Bronchus fibroblast of lung (primary cell): ENCODE results near the gene ZNF174. TPM values are rescaled to one million over a fixed set of nuclear protein-coding genes. Genes with fewer than 3 reads are reported as not detected.

ENCODE experiments used
- total RNA-seq: library from RNA; depleted of rRNA; stranded (reverse); fragments of >200 nt; gene quantifications from 2 replicates; pipeline ENCODE4 v1.2.3, GENCODE V29; 2015

Gene ZNF174
- 7.6 and 8.9 TPM in 2 replicates for total RNA-seq

GRCh38 chr16:3400779-3401688 lies at the start of gene ZNF174, which contains the start of gene ZSCAN32:
Gene ZNF174, plus strand, starts transcription at chr16:3401215. Its CDS starts 790 bp downstream, at chr16:3402005.
Gene ZSCAN32, minus strand, starts transcription at chr16:3401004. Its CDS starts 3,447 bp downstream, at chr16:3397557.

DNA sequence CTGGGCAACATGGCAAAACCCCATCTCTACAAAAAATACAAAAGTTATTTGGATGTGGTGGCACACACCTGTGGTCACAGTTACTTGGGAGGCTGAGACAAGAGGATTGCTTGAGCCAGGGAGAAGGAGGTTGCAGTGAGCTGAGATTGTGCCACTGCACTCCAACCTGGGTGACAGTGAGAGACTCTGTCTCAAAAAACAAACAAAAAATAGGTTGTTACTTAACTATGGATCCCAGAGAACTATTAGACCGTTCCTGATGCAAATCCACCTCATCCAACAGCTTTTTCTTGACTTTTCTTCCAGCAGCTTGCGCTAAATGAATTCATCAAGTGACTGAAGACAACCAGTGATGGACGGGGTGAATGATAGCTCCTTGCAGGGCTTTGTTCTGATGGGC lies 45.4 kb upstream of the ZNF174 start, which contains the start of gene OR2C1:
Gene OR2C1 (plus strand): TSS at position 301 of the 400 bp plus-strand sequence. CDS start 52 bp downstream, at position 353.

DNA sequence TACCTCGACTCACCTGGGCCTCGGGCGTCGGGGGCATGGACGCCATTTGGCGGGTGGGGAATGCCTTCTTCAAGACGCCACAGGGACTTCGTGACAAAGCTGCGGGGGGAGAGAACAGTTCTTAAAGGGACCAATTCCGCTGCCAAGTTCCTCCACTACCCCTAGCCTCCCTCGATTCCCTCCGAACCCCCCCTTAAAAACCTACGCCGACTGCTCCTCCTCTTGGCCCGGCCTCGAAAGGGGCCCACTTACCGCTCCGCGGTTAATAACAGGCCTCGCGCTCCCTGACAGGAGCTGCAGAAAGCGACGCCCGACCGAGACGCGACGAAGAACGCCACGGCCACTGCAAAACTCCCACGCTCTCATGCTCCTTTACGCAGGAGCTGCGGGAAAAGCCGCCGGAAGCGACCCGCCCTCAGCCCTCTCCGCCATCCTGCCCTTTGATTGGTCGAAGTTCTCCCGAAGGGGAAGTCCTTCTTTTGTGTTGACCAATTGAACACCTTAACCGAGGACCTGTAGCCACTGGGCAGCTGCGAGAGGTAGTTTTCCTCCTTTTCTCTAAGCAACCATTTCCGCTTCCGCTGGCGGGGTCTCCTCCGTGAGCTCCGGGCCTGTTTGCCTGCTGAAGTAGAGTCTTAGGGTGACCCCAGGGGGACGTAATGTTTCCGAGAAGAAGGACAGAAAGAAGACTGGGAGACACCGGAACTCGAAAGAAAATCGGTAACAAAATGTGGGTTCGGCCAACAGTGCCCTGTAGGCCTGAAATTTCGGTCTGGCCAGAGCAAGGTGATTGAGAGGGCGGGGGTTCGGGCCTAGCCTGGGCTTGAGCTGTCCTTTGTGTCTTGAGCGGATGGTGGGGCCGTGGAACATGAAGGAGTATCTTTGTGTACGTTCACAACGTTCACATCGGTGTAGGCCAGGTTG lies 42.4 kb downstream of the ZNF174 start, which contains the start of the genes NAA60 and ZNF597:
Gene NAA60 (plus strand): TSS at position 573 of the 924 bp plus-strand sequence. CDS start 32,548 bp downstream, outside the sequence.
Gene ZNF597 (minus strand): TSS at position 397 of the 924 bp plus-strand sequence. CDS start 351 bp downstream, at position 46.

Other genes starting within 250 kb of the ZNF174 start
- not detected in 2 replicates for gene OR1F1, start 213.0 kb upstream of the ZNF174 start, total RNA-seq
- gene ZNF200, start 166.1 kb upstream of the ZNF174 start, total RNA-seq, result 3.4 and 4.0 TPM in 2 replicates
- not detected in 2 replicates for gene MEFV, start 144.6 kb upstream of the ZNF174 start, total RNA-seq
- gene ZNF263, start 117.7 kb upstream of the ZNF174 start, total RNA-seq, result 18.3 and 19.7 TPM in 2 replicates
- gene TIGD7, start 95.8 kb upstream of the ZNF174 start, total RNA-seq, result 2.5 and 2.7 TPM in 2 replicates
- 11.6 and 12.5 TPM in 2 replicates for gene ZNF75A, start 95.7 kb upstream of the ZNF174 start, total RNA-seq
- gene OR2C1, start 45.3 kb upstream of the ZNF174 start, total RNA-seq, result not detected in 2 replicates
- gene ZSCAN32, start 211 bp upstream of the ZNF174 start, total RNA-seq, result 8.1 and 8.9 TPM in 2 replicates
- 0.67 and 0.74 TPM in 2 replicates for gene ZNF597, start 42.3 kb downstream of the ZNF174 start, total RNA-seq
- 15.0 and 16.3 TPM in 2 replicates for gene NAA60, start 42.5 kb downstream of the ZNF174 start, total RNA-seq
- not detected in 2 replicates for gene C16orf90, start 94.3 kb downstream of the ZNF174 start, total RNA-seq
- 12.3 and 12.8 TPM in 2 replicates for gene CLUAP1, start 99.8 kb downstream of the ZNF174 start, total RNA-seq
- not detected in 2 replicates for gene NLRC3, start 176.2 kb downstream of the ZNF174 start, total RNA-seq
- gene SLX4, start 210.4 kb downstream of the ZNF174 start, total RNA-seq, result 6.4 and 6.9 TPM in 2 replicates